Measurements from ENCODE around the gene IFNAR1.

IFNAR1 gene

GRCh38 chr21:33324291-33325221 is at the start of gene IFNAR1:
Gene IFNAR1 (plus strand): TSS chr21:33324970. CDS start chr21:33325056, 86 bp downstream.
- peak within 1 kb of the TSS; percentile 86 for H3K4me3 ChIP-seq (ENCODE audit: low read length)
- H2AFZ ChIP-seq (ENCODE audit: low read length): peak within 1 kb of the TSS; percentile 83
- H3K9me3 ChIP-seq (replicated peaks; ENCODE audit: insufficient read depth, low read length): no peaks in the 10 kb centered on the region
- H3F3A ChIP-seq (ENCODE audit: insufficient read depth, low read length): peaks cover 29% of the 10 kb centered on the region
- H3K27ac ChIP-seq (ENCODE audit: low read length): peak within 1 kb of the TSS; percentile 83
- H3K9ac ChIP-seq (ENCODE audit: low read length): peak within 1 kb of the TSS; percentile 85
- H3K9me2 ChIP-seq (replicated peaks; ENCODE audit: insufficient read depth, low read length): no peaks in the 10 kb centered on the region
- H3K27me3 ChIP-seq (replicated peaks; ENCODE audit: insufficient read depth, low read length): no peaks in the 10 kb centered on the region
- H3K79me2 ChIP-seq (ENCODE audit: low read length): peaks cover 47% of the 10 kb centered on the region
- peak; percentile 99 for DNase-seq
- H3K4me1 ChIP-seq (ENCODE audit: low read length): peaks cover 32% of the 10 kb centered on the region
- peak within 1 kb of the TSS; percentile 78 for H3K4me2 ChIP-seq (ENCODE audit: low read depth, low read length)
- peak; percentile 5; the same call in 1 of the 2 replicates for TF ChIP-seq CTCF (IDR thresholded peaks at IDR 0.05; ENCODE audit: low read length)
- no peak for TF ChIP-seq EZH2 (optimal IDR thresholded peaks at IDR 0.05; ENCODE audit: low read depth, low read length)
- 0 out of 2 replicates have a peak, but pooled peaks cover 4% of the 10 kb centered on the region for H3K36me3 ChIP-seq (replicated peaks; ENCODE audit: insufficient read depth, low read length)
- H4K20me1 ChIP-seq (ENCODE audit: insufficient read depth, low read length): no peaks in the 10 kb centered on the region

DNA sequence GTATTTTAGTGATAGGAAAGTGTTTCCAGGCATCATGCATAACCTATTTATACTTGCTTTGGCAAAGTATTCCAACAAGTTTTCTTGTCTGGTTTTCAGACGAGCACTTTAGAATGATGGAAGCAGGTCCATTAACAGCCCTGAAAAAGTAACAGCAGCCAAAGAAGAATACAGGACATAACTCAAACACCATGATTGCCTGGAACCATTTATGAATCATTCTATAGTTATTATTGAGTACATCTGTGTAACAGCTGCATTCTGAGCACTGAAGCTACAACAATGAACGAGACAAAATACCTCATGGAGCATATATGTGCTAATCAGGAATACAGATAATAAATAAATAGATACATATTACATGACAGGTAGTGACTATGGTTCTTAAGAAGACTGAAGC is 46.0 kb upstream of the IFNAR1 start:
- no peaks in the 10 kb centered on the region for H4K20me1 ChIP-seq (ENCODE audit: insufficient read depth, low read length)
- H3K27ac ChIP-seq (ENCODE audit: low read length): no peak overlapping the region
- no peaks in the 10 kb centered on the region for H3K9me2 ChIP-seq (replicated peaks; ENCODE audit: insufficient read depth, low read length)
- no peak for DNase-seq
- no peak overlapping the region for H3K4me2 ChIP-seq (ENCODE audit: low read depth, low read length)
- H3K79me2 ChIP-seq (ENCODE audit: low read length): no peaks in the 10 kb centered on the region
- H3K36me3 ChIP-seq (replicated peaks; ENCODE audit: insufficient read depth, low read length): no peaks in the 10 kb centered on the region
- TF ChIP-seq EZH2 (optimal IDR thresholded peaks at IDR 0.05; ENCODE audit: low read depth, low read length) (no peak), CTCF (IDR thresholded peaks at IDR 0.05; ENCODE audit: low read length) (no peak), EZH2phosphoT487 (IDR thresholded peaks at IDR 0.05; ENCODE audit: low read length) (no peak)
- H2AFZ ChIP-seq (ENCODE audit: low read length): no peak overlapping the region
- H3K4me1 ChIP-seq (ENCODE audit: low read length): peaks cover 12% of the 10 kb centered on the region
- no peaks in the 10 kb centered on the region for H3K27me3 ChIP-seq (replicated peaks; ENCODE audit: insufficient read depth, low read length)
- no peak overlapping the region for H3K4me3 ChIP-seq (ENCODE audit: low read length)
- H3K9me3 ChIP-seq (replicated peaks; ENCODE audit: insufficient read depth, low read length): no peaks in the 10 kb centered on the region
- H3F3A ChIP-seq (ENCODE audit: insufficient read depth, low read length): no peaks in the 10 kb centered on the region
- no peak overlapping the region for H3K9ac ChIP-seq (ENCODE audit: low read length)

- Histone ChIP-seq H2AFZ (ENCODE audit: low read length) (no peak overlapping the region), H3K9ac (ENCODE audit: low read length) (no peak overlapping the region), H3K36me3 (replicated peaks; ENCODE audit: insufficient read depth, low read length) (no peaks in the 10 kb centered on the region), H3K27ac (ENCODE audit: low read length) (no peak overlapping the region), H3K4me2 (ENCODE audit: low read depth, low read length) (no peak overlapping the region), H3K4me3 (ENCODE audit: low read length) (no peak overlapping the region), H3K79me2 (ENCODE audit: low read length) (no peaks in the 10 kb centered on the region), H3K9me3 (replicated peaks; ENCODE audit: insufficient read depth, low read length) (no peaks in the 10 kb centered on the region), H3K9me2 (replicated peaks; ENCODE audit: insufficient read depth, low read length) (no peaks in the 10 kb centered on the region), H3F3A (ENCODE audit: insufficient read depth, low read length) (no peaks in the 10 kb centered on the region), H4K20me1 (ENCODE audit: insufficient read depth, low read length) (no peaks in the 10 kb centered on the region), H3K4me1 (ENCODE audit: low read length) (peaks cover 12% of the 10 kb centered on the region), H3K27me3 (replicated peaks; ENCODE audit: insufficient read depth, low read length) (no peaks in the 10 kb centered on the region)
- TF ChIP-seq CTCF (IDR thresholded peaks at IDR 0.05; ENCODE audit: low read length) (no peak), EZH2phosphoT487 (IDR thresholded peaks at IDR 0.05; ENCODE audit: low read length) (no peak), EZH2 (optimal IDR thresholded peaks at IDR 0.05; ENCODE audit: low read depth, low read length) (no peak)
- no peak for DNase-seq
These were observed 45.4 kb upstream of the IFNAR1 start for GRCh38 chr21:33279330-33279820.
